ENCODE data around the gene ZNF213.

ZNF213 gene, protein sequence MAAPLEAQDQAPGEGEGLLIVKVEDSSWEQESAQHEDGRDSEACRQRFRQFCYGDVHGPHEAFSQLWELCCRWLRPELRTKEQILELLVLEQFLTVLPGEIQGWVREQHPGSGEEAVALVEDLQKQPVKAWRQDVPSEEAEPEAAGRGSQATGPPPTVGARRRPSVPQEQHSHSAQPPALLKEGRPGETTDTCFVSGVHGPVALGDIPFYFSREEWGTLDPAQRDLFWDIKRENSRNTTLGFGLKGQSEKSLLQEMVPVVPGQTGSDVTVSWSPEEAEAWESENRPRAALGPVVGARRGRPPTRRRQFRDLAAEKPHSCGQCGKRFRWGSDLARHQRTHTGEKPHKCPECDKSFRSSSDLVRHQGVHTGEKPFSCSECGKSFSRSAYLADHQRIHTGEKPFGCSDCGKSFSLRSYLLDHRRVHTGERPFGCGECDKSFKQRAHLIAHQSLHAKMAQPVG

DNA sequence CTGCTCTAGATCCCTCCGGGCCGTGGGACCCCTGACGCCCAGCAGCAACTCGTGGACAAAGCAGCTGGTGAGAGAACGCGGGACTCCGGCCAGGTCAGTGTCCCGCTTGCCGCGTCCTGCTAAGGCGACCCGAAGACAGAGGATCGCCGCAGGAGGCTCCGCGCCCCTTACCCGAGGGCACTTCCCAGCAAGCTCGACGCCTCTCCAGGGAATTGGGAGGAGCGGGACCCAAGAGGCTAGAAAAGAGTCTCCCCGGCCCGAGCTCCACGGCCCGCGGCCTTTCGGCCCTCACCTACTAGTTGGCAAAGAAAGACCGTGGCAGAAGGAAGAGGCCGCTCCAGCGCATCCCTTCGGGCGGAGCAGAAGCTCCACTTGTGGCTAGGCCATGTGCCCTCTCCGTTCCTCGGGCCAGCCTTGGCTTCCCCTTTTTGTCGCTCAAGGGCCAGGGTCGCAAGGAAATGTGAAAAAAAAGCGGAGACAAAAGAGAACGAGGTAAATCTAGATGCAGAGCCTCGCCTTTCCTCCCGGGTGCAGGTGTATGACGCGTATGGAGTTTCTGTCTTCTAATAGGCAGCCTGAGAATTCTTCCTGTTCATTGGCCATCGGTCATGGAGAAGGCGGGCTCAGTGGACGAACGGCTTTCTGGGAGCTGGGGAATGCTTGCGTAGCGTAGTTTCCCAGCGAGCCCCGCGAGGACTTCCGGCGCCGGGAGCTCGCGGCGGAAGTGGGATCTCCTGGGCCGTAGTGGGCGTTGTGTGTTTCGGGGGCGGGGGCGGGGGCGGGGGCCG, at the start of gene ZNF213:
ZNF213 (plus strand) TSS at position 692 of the 788 bp plus-strand sequence. CDS start 2,252 bp downstream, outside the sequence.
- H3K9ac ChIP-seq (ENCODE audit: low read length), result peak within 1 kb of the TSS; percentile 88
- no peaks in the 10 kb centered on the region for H3K9me3 ChIP-seq (replicated peaks; ENCODE audit: insufficient read depth, low read length)
- H4K20me1 ChIP-seq (ENCODE audit: insufficient read depth, low read length), result no peaks in the 10 kb centered on the region
- H3K4me3 ChIP-seq (ENCODE audit: low read length), result peak within 1 kb of the TSS; percentile 81
- peak; percentile 99 for DNase-seq
- H3K4me1 ChIP-seq (ENCODE audit: low read length), result peaks cover 2% of the 10 kb centered on the region
- peaks cover 13% of the 10 kb centered on the region for H3F3A ChIP-seq (ENCODE audit: insufficient read depth, low read length)
- TF ChIP-seq EZH2phosphoT487 (IDR thresholded peaks at IDR 0.05; ENCODE audit: low read length), result no peak
- TF ChIP-seq, protein P1, sequence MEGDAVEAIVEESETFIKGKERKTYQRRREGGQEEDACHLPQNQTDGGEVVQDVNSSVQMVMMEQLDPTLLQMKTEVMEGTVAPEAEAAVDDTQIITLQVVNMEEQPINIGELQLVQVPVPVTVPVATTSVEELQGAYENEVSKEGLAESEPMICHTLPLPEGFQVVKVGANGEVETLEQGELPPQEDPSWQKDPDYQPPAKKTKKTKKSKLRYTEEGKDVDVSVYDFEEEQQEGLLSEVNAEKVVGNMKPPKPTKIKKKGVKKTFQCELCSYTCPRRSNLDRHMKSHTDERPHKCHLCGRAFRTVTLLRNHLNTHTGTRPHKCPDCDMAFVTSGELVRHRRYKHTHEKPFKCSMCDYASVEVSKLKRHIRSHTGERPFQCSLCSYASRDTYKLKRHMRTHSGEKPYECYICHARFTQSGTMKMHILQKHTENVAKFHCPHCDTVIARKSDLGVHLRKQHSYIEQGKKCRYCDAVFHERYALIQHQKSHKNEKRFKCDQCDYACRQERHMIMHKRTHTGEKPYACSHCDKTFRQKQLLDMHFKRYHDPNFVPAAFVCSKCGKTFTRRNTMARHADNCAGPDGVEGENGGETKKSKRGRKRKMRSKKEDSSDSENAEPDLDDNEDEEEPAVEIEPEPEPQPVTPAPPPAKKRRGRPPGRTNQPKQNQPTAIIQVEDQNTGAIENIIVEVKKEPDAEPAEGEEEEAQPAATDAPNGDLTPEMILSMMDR (IDR thresholded peaks at IDR 0.05; ENCODE audit: low read length), result no peak
- TF ChIP-seq EZH2 (optimal IDR thresholded peaks at IDR 0.05; ENCODE audit: low read depth, low read length), result no peak
- peak within 1 kb of the TSS; percentile 86 for H2AFZ ChIP-seq (ENCODE audit: low read length)
- H3K9me2 ChIP-seq (replicated peaks; ENCODE audit: insufficient read depth, low read length), result no peaks in the 10 kb centered on the region
- H3K27me3 ChIP-seq (replicated peaks; ENCODE audit: insufficient read depth, low read length), result no peaks in the 10 kb centered on the region
- H3K27ac ChIP-seq (ENCODE audit: low read length), result peak within 1 kb of the TSS; percentile 70
- peaks cover 21% of the 10 kb centered on the region for H3K79me2 ChIP-seq (ENCODE audit: low read length)
- peak within 1 kb of the TSS; percentile 84 for H3K4me2 ChIP-seq (ENCODE audit: low read depth, low read length)
- H3K36me3 ChIP-seq (replicated peaks; ENCODE audit: insufficient read depth, low read length), result no peaks in the 10 kb centered on the region; the same call in 1 of the 2 replicates

DNA sequence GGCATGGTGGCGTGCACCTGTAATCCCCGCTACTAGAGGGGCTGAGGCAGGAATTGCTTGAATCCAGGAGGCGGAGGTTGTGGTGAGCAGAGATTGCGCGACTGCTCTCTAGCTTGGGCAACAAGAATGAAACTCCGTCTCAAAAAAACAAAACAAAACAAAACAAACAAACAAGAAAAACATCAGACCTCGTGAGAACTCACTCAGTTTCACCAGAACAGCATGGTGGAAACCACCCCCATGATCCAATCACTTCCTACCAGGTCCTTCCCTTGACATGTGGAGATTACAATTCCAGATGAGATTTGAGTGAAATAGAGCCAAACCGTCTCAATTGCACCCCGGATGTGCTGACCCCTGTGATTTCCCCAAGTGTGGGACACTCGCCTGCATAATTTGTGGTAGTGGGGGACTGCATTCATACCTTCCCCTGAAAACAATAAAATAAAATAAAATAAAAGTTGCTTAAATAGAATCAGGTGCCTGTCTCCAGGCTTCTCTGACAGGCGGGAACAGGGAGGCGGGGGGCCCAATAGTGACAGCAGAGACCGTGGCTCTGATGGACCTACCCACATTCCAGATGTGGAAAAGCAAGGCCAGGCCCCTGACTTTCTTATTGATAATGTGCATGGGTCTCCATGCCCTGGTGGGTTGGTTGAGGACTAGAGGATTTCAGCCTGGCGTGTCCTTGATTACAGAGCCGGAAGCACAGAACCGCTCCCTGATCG, 48.8 kb upstream of the ZNF213 start:
- TF ChIP-seq EZH2 (optimal IDR thresholded peaks at IDR 0.05; ENCODE audit: low read depth, low read length) (no peak), EZH2phosphoT487 (IDR thresholded peaks at IDR 0.05; ENCODE audit: low read length) (no peak)
- TF ChIP-seq, protein P1 (IDR thresholded peaks at IDR 0.05; ENCODE audit: low read length), result no peak
- no peak for DNase-seq
- peaks cover 38% of the 10 kb centered on the region for H3K27me3 ChIP-seq (replicated peaks; ENCODE audit: insufficient read depth, low read length)
- H4K20me1 ChIP-seq (ENCODE audit: insufficient read depth, low read length), result no peaks in the 10 kb centered on the region
- no peak overlapping the region for H2AFZ ChIP-seq (ENCODE audit: low read length)
- H3K4me1 ChIP-seq (ENCODE audit: low read length), result no peaks in the 10 kb centered on the region
- no peak overlapping the region for H3K4me2 ChIP-seq (ENCODE audit: low read depth, low read length)
- no peaks in the 10 kb centered on the region for H3K79me2 ChIP-seq (ENCODE audit: low read length)
- H3K27ac ChIP-seq (ENCODE audit: low read length), result no peak overlapping the region
- H3F3A ChIP-seq (ENCODE audit: insufficient read depth, low read length), result no peaks in the 10 kb centered on the region
- no peak overlapping the region for H3K4me3 ChIP-seq (ENCODE audit: low read length)
- H3K9me2 ChIP-seq (replicated peaks; ENCODE audit: insufficient read depth, low read length), result no peaks in the 10 kb centered on the region
- no peaks in the 10 kb centered on the region for H3K36me3 ChIP-seq (replicated peaks; ENCODE audit: insufficient read depth, low read length)
- H3K9ac ChIP-seq (ENCODE audit: low read length), result no peak overlapping the region
- H3K9me3 ChIP-seq (replicated peaks; ENCODE audit: insufficient read depth, low read length), result no peaks in the 10 kb centered on the region

DNA sequence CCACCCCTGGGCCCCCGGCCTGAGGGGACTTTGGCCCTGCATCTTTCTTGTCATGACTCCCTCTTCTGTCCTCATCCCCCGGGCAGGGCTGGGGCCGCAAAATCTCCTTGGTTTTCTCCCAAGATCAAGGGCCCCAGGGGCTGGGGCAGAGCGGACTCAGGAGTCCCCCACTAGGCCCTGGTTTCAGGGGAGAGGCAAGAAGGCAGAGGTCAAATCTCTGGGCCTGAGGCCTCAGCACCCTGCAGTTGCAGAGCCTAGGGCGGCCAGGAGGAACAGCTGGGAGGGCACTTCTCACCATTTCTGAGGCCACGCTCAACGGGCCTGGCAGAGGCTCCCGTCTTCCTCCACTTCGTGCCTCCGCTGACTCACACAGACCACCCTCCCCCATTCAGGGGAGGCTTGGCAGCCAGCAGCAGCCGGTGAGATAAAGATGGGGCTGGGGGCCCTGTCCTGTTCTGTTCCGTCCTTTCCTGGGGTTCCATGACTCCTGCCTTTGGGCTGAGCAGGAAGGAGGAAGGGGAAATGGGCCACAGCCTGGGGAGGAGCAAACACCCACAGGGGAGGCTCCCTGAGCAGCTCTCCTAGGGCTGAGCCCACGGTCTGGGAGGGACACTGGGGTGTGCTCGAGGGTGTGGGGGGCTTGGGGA, 48.1 kb upstream of the ZNF213 start:
- no peaks in the 10 kb centered on the region for H3K9me3 ChIP-seq (replicated peaks; ENCODE audit: insufficient read depth, low read length)
- H2AFZ ChIP-seq (ENCODE audit: low read length), result no peak overlapping the region
- TF ChIP-seq, protein P1 (IDR thresholded peaks at IDR 0.05; ENCODE audit: low read length), result no peak
- TF ChIP-seq EZH2 (optimal IDR thresholded peaks at IDR 0.05; ENCODE audit: low read depth, low read length) (no peak), EZH2phosphoT487 (IDR thresholded peaks at IDR 0.05; ENCODE audit: low read length) (no peak)
- no peaks in the 10 kb centered on the region for H3F3A ChIP-seq (ENCODE audit: insufficient read depth, low read length)
- no peak overlapping the region for H3K4me3 ChIP-seq (ENCODE audit: low read length)
- H4K20me1 ChIP-seq (ENCODE audit: insufficient read depth, low read length), result no peaks in the 10 kb centered on the region
- no peak overlapping the region for H3K27ac ChIP-seq (ENCODE audit: low read length)
- peaks cover 42% of the 10 kb centered on the region for H3K27me3 ChIP-seq (replicated peaks; ENCODE audit: insufficient read depth, low read length)
- H3K4me2 ChIP-seq (ENCODE audit: low read depth, low read length), result no peak overlapping the region
- H3K36me3 ChIP-seq (replicated peaks; ENCODE audit: insufficient read depth, low read length), result no peaks in the 10 kb centered on the region
- no peak overlapping the region for H3K9ac ChIP-seq (ENCODE audit: low read length)
- H3K9me2 ChIP-seq (replicated peaks; ENCODE audit: insufficient read depth, low read length), result no peaks in the 10 kb centered on the region
- H3K4me1 ChIP-seq (ENCODE audit: low read length), result no peaks in the 10 kb centered on the region
- DNase-seq, result no peak
- H3K79me2 ChIP-seq (ENCODE audit: low read length), result no peaks in the 10 kb centered on the region
